CD14-positive monocyte (primary cell): ENCODE results near the gene PPP1R9B. TPM values are rescaled to one million over a fixed set of nuclear protein-coding genes. Genes with fewer than 3 reads are reported as not detected.

ENCODE experiments used
- DNase-seq, 3 donors: peaks; one replicate each; pipeline ENCODE4 v3.0.0-alpha.2; 2011 to 2022
- H2AFZ ChIP-seq: 2 replicates; pipeline ENCODE4 v1.6.0; 2012; ENCODE audit warnings: mild to moderate bottlenecking, low read depth, low read length, inconsistent platforms; ENCODE audit not compliant: insufficient read depth, poor library complexity, severe bottlenecking
- H3K27ac ChIP-seq, 2 donors: 1 replicate in 1 of 2; 2 replicates in 1 of 2; pipeline ENCODE4 v1.5.1; 2012 to 2013; ENCODE audit warnings: low read length in 2 of 2, control low read depth in 1 of 2, inconsistent platforms in 1 of 2, low read depth in 1 of 2, mild to moderate bottlenecking in 1 of 2
- H3K27me3 ChIP-seq, 2 donors: one replicate each; pipeline versions ENCODE4 v1.6.0 to v1.6.1; 2011 to 2013; ENCODE audit warnings: low read length in 2 of 2; ENCODE audit not compliant: control insufficient read depth in 2 of 2, insufficient read depth in 2 of 2
- H3K36me3 ChIP-seq, 2 donors: replicated peaks in 1 of 2; 1 replicate in 1 of 2; 2 replicates in 1 of 2; pipeline versions ENCODE4 v1.5.1 to v1.6.1; 2012 to 2013; ENCODE audit warnings: low read length in 2 of 2, control low read depth in 1 of 2, inconsistent platforms in 1 of 2, mild to moderate bottlenecking in 1 of 2; ENCODE audit not compliant: insufficient read depth in 2 of 2, control insufficient read depth in 1 of 2
- H3K4me1 ChIP-seq, 2 donors: 1 replicate in 1 of 2; 2 replicates in 1 of 2; pipeline versions ENCODE4 v1.5.1 to v1.6.1; 2012 to 2013; ENCODE audit warnings: low read length in 2 of 2, control low read depth in 1 of 2, inconsistent platforms in 1 of 2, mild to moderate bottlenecking in 1 of 2, moderate library complexity in 1 of 2; ENCODE audit not compliant: insufficient read depth in 2 of 2, control insufficient read depth in 1 of 2
- H3K4me2 ChIP-seq: replicated peaks from 2 replicates; pipeline ENCODE3; 2012; ENCODE audit warnings: low read length, moderate library complexity, mild to moderate bottlenecking; ENCODE audit not compliant: poor library complexity, severe bottlenecking; ENCODE audit errors: extremely low read depth
- H3K4me3 ChIP-seq, 3 experiments: fragments of 200-600 bp in 1 of 3; sonication (generic) in 1 of 3; replicated peaks in 1 of 3; 1 replicate in 2 of 3; 2 replicates in 1 of 3; pipeline ENCODE4 v1.5.1; 2011 to 2013; ENCODE audit warnings: low read length in 3 of 3, mild to moderate bottlenecking in 3 of 3, control low read depth in 2 of 3, low read depth in 2 of 3, inconsistent platforms in 1 of 3, moderate library complexity in 1 of 3
- H3K79me2 ChIP-seq: 2 replicates; pipeline ENCODE4 v1.6.0; 2012; ENCODE audit warnings: mild to moderate bottlenecking, control low read depth, inconsistent platforms, low read length, moderate library complexity; ENCODE audit not compliant: insufficient read depth
- H3K9ac ChIP-seq: 2 replicates; pipeline ENCODE4 v1.6.0; 2017; ENCODE audit warnings: low read length, mild to moderate bottlenecking; ENCODE audit not compliant: insufficient read depth, poor library complexity, severe bottlenecking
- H3K9me3 ChIP-seq, 2 donors: replicated peaks in 1 of 2; 1 replicate in 1 of 2; 2 replicates in 1 of 2; pipeline versions ENCODE4 v1.5.1 to v1.6.1; 2012 to 2013; ENCODE audit warnings: low read length in 2 of 2, control low read depth in 1 of 2; ENCODE audit not compliant: control insufficient read depth in 1 of 2, insufficient read depth in 1 of 2
- H4K20me1 ChIP-seq: 2 replicates; pipeline ENCODE4 v1.6.0; 2012; ENCODE audit warnings: mild to moderate bottlenecking, low read length, control low read depth, moderate library complexity; ENCODE audit not compliant: insufficient read depth
- H3K27ac Mint-ChIP-seq, 7 donors: one replicate each; pipeline ENCODE4 v1.8.0; 2020; ENCODE audit warnings: mild to moderate bottlenecking in 7 of 7, mixed read lengths in 7 of 7, moderate library complexity in 6 of 7, inconsistent platforms in 2 of 7
- H3K27me3 Mint-ChIP-seq, 3 donors: one replicate each; pipeline ENCODE4 v1.8.0; 2021 to 2022; ENCODE audit warnings: low read depth in 3 of 3, mild to moderate bottlenecking in 3 of 3, mixed read lengths in 3 of 3, moderate library complexity in 3 of 3, inconsistent platforms in 1 of 3
- H3K36me3 Mint-ChIP-seq, 2 donors: one replicate each; pipeline ENCODE4 v1.8.0; 2020; ENCODE audit warnings: mixed read lengths in 2 of 2, inconsistent platforms in 1 of 2, mild to moderate bottlenecking in 1 of 2
- H3K4me1 Mint-ChIP-seq: one replicate; pipeline ENCODE4 v1.8.0; 2020; ENCODE audit warnings: mild to moderate bottlenecking, mixed read lengths
- H3K4me3 Mint-ChIP-seq, 2 donors: one replicate each; pipeline ENCODE4 v1.8.0; 2020; ENCODE audit warnings: mild to moderate bottlenecking in 2 of 2, mixed read lengths in 2 of 2, moderate library complexity in 1 of 2
- H3K9me3 Mint-ChIP-seq, 7 donors: one replicate each; pipeline ENCODE4 v1.8.0; 2020 to 2022; ENCODE audit warnings: mixed read lengths in 7 of 7, mild to moderate bottlenecking in 6 of 7, moderate library complexity in 6 of 7, inconsistent platforms in 2 of 7
- WGBS: methylation state at CpG from one replicate; pipeline ENCODE4 v1.1.5; 2013; ENCODE audit warnings: missing lambda C conversion rate; ENCODE audit not compliant: insufficient coverage; 5-methylcytosine and 5-hydroxymethylcytosine counted together
- intact Hi-C, 2 donors: fragments of 100-400 bp; cut with micrococcal nuclease; formaldehyde crosslinking; loops; one replicate each; pipeline versions ENCODE4 v1.15.0 to v1.15.1; 2023
- polyA plus RNA-seq, 3 donors: library from polyadenylated mRNA; depleted of rRNA in 1 of 3; unstranded in 2 of 3; stranded (reverse) in 1 of 3; fragments of 300-500 nt in 2 of 3; fragments of >200 nt in 1 of 3; fragmentation: Illumina TruSeq in 2 of 3; gene quantifications; 1 replicate in 2 of 3; 2 replicates in 1 of 3; pipeline ENCODE4 v1.2.3, GENCODE V29; 2012 to 2021
- TF ChIP-seq, protein P1 (sequence below): fragments of 200-600 bp; IDR thresholded peaks from one replicate; pipeline ENCODE4 v1.8.0; 2022; ENCODE audit warnings: antibody characterized with exemption, mild to moderate bottlenecking

PPP1R9B gene
- polyA plus RNA-seq, 3 donors = 0.61 to 86.9 (median 1.3) TPM

DNA sequence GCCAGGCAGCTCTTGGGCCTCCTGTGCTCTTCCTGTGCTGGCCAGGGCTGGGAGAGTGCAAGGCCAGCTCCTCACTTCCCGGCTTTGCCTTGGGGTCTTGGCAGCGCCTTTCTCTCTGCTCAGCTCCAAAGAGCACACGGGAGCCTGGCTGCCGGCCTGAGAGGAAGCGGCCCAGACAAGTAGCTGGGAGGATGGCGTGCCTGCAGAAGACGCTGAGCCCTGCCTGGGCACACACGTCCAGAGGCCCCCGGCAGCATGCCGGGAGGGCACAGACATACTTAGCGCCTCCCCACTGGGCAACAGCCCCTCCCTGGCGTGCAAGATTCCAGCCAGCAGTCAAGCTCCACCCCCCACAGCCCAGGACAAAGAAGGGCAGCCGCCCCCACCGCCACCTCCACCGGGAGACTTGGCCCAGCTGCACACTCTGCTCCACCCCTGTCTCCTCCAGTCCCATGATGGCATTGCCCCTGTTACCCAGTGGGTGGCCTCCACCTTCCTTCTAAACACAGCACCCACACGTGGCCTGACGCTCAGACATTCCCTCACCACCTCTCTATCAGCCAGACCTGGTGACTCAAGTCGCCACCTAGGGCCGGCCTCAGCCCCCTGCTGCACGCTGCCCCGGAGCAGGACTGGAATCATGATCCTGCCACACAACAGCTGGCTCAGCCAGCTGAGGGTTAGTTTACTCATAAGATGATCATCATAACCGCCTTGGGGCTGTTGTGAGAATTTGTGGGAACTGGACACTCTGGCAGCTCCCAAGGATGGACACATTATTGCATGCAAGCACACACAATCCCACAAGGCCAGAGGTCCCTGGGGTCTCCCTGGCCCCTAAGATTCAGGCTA lies 27.7 kb upstream of the PPP1R9B start:
- Histone ChIP-seq H4K20me1 (no peaks in the 10 kb centered on the region), H3K9ac (no peak overlapping the region), H3K27me3 (no peaks in the 10 kb centered on the region), H3K79me2 (no peaks in the 10 kb centered on the region), H3K9me3 (no peaks in the 10 kb centered on the region), H3K4me2 (peak overlapping the region; percentile 57), H2AFZ (peak overlapping the region; percentile 69), H3K27ac (no peak overlapping the region), H3K4me1 (peaks cover 13 to 30% of the 10 kb centered on the region in 2 donors), H3K36me3 (no peaks in the 10 kb centered on the region), H3K4me3 (peak overlapping the region in 1 of 3 experiments; percentile 48)
- Mint-ChIP-seq H3K9me3 (peaks cover 0 to 2% (median 0%) of the 10 kb centered on the region in 7 donors), H3K27me3 (peaks cover 11 to 15% (median 14%) of the 10 kb centered on the region in 3 donors), H3K27ac (peak overlapping the region in 2 of 7 donors; percentile 57 to 86), H3K36me3 (peaks cover 0 to 2% of the 10 kb centered on the region in 2 donors), H3K4me3 (peak overlapping the region; percentile 68 to 88), H3K4me1 (peaks cover 25% of the 10 kb centered on the region)
- peak; percentile 55 to 69 (median 67) for DNase-seq
- TF ChIP-seq, protein P1, sequence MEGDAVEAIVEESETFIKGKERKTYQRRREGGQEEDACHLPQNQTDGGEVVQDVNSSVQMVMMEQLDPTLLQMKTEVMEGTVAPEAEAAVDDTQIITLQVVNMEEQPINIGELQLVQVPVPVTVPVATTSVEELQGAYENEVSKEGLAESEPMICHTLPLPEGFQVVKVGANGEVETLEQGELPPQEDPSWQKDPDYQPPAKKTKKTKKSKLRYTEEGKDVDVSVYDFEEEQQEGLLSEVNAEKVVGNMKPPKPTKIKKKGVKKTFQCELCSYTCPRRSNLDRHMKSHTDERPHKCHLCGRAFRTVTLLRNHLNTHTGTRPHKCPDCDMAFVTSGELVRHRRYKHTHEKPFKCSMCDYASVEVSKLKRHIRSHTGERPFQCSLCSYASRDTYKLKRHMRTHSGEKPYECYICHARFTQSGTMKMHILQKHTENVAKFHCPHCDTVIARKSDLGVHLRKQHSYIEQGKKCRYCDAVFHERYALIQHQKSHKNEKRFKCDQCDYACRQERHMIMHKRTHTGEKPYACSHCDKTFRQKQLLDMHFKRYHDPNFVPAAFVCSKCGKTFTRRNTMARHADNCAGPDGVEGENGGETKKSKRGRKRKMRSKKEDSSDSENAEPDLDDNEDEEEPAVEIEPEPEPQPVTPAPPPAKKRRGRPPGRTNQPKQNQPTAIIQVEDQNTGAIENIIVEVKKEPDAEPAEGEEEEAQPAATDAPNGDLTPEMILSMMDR = peak; percentile 43
- 18% methylated on average over 14 of the region's 22 CpGs for WGBS
- intact Hi-C loops = no loop called here

DNA sequence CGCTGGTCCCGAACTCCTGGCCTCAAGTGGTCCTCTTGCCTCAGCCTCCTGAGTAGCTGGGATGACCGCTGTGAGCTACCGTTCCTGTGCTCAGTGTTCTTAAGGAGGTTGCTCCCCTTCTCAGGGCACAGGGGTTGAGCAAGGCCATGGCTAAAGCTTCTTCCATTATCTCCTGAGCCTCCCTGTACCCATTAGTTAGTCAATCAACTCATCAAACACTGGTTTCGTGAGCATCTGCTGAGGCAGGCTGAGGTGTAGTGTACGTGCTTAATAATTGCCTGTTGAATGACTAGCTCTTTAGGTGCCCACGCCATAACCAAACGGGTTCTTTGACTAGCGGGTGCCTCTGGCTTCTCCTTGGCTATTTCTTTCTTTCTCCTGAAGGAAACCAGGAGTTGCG lies 27.0 kb upstream of the PPP1R9B start:
- peaks cover 9 to 17% (median 14%) of the 10 kb centered on the region in 3 donors for H3K27me3 Mint-ChIP-seq
- peaks cover 0 to 2% of the 10 kb centered on the region in 2 donors for H3K36me3 Mint-ChIP-seq
- Histone ChIP-seq H3K79me2 (no peaks in the 10 kb centered on the region), H3K9me3 (no peaks in the 10 kb centered on the region), H3K9ac (no peak overlapping the region), H3K27me3 (no peaks in the 10 kb centered on the region), H3K4me1 (peaks cover 8 to 23% of the 10 kb centered on the region in 2 donors), H3K36me3 (no peaks in the 10 kb centered on the region), H2AFZ (no peak overlapping the region), H3K4me3 (no peak overlapping the region), H3K27ac (no peak overlapping the region), H4K20me1 (no peaks in the 10 kb centered on the region), H3K4me2 (no peak overlapping the region)
- 97% methylated on average over 7 of the region's 10 CpGs for WGBS
- intact Hi-C loops = no loop called here
- peaks cover 19% of the 10 kb centered on the region for H3K4me1 Mint-ChIP-seq
- TF ChIP-seq, protein P1 = no peak
- no peak overlapping the region for H3K4me3 Mint-ChIP-seq
- no peak overlapping the region for H3K27ac Mint-ChIP-seq
- no peak for DNase-seq
- peaks cover 0 to 2% (median 0%) of the 10 kb centered on the region in 7 donors for H3K9me3 Mint-ChIP-seq
